ENCODE results near the gene CBR4.
"Not testable (repeated sequence)": the region's sequence is repeated elsewhere in the genome, so short reads cannot be mapped to it uniquely, and the experiment has no call there.

Gene CBR4

GRCh38 chr4:169010125-169011023 is at the start of gene CBR4:
Gene CBR4 (minus strand): TSS chr4:169010255. CDS start chr4:169010089, 166 bp downstream.
- DNase-seq, result peak; percentile 99

- DNase-seq, result peak; percentile 63
Measured at GRCh38 chr4:169059306-169060211, 49.5 kb upstream of the CBR4 start.

- no peak for DNase-seq
Measured at GRCh38 chr4:169058312-169058711, 48.3 kb upstream of the CBR4 start.

- no peak for DNase-seq
Measured at GRCh38 chr4:169054879-169055278, 44.8 kb upstream of the CBR4 start.

- DNase-seq, result no peak
Measured at GRCh38 chr4:169052594-169052945, 42.5 kb upstream of the CBR4 start.

- DNase-seq, result peak; percentile 71
Measured at GRCh38 chr4:169051761-169052593, 41.9 kb upstream of the CBR4 start.

DNA sequence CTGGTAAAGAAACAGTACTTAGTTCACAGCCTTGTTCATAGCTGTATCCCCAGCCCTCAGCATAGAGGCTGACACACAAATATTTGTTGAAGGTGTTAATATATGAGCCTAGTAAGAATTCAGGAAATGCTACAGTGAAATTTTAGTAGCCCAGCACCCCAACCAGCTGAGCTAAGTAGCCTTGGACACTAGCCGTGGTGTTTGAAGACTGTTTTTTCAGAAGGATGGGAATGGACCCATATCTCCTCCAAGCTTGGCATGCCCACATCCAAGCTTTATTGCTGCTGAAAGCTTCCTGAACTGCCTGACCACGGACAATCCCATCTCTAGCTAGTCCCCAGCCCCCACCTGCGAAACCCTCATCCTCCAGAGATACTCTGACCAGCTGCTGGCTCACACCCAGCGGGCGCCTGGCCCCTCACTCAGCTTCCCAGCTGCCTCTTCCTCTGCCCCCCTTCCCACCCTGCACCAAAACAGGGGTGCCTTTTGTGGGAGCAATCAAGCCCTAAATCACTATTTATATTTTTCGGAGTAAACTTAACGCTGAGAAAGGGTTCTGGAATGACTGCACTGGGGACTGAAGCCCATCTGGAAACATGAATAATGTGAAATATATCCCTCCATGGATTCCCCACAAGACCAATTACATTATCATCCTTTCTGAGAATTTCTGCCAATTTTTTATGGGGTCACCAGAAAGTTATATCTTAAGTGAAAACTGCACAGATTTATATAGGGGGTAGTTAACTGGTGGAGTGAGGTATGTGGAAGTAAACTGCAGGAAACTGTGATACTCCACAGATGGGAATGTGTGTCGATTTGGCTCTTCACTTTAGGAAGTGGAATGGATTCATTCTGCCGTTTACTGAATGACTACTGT is 41.1 kb upstream of the CBR4 start:
- DNase-seq, result peak; percentile 92

DNA sequence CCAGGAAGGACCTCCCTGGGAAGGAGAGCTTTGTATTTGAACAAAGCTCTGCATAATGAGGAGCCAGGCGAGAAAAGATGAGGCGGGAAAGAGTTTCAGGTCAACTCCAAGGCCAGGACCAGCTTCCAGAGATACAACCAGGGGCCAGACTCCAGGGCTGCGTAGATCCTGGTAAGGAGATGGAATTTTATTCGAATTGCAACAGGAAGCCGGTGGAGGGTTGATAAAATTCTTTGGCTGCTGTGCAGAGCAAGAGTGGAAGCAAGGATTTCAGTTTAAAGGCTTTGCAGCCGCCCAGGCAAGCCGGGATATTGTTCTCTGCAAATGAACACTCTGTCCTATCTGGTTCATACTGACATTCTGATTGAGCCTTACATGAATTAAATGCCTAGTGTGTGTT is 40.2 kb upstream of the CBR4 start:
- DNase-seq, result no peak

DNA sequence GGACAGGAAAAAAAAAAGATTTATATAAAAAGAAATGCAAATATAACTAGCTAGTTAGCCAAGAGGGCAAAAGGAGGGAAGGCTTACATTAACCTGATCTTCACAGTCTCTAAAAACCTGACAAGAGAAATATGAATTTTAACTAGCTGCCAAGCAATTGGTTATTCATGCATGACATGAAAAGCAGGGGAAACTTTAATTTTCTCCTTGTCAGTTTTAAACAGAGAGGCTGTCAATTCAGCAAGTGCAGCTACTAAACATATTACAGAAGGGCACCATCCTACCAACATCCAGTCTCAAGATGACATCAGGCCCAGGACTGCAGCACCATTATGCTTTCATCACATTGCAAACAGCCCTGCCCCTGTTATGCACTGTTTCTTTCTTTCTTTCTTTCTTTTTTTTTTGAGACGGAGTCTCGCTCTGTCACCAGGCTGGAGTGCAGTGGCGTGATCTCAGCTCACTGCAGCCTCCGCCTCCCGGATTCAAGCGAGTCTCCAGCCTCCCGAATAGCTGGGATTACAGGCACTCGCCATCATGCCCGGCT is 38.9 kb upstream of the CBR4 start:
- no peak for DNase-seq

- DNase-seq, result no peak
Measured at GRCh38 chr4:169047956-169048355, 37.9 kb upstream of the CBR4 start.

DNA sequence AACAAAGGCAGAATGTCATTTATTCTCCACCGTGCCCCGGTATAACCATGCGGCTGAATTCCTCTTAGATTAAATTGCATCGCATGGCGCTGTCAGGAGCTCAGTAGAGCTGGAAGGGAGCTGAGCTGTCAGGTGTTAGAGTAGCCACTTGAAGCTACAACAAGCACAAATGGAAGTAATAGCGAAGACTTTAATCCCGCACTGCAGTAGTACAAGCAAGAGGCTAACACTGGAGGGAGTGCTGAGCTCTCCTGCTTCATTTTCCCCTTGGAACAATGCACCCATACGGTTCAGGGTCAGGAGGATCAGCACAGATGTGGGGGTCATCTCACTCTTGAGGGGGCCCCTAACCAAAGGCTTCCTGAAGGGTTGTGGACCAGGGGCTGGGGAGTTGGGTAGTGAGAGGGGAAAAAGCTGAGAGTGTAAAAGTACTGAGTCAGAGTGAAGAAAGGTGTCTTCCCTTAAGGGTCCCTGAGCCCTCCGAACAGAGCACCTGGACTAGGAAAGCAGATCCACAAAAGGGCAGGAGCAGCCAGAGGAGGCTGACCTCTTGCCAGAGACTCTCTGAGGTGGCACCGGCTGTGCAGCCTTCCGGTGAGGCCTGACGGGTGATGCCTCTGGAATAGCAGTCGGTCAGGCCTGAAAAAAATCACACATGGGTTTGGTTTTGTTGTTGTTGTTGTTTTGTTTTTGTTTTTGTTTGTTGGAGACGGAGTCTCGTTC is 36.0 kb upstream of the CBR4 start:
- no peak for DNase-seq

- no peak for DNase-seq
Measured at GRCh38 chr4:169044714-169045447, 34.8 kb upstream of the CBR4 start.

GRCh38 chr4:169042608-169043007 is 32.6 kb upstream of the CBR4 start:
- no peak for DNase-seq

DNA sequence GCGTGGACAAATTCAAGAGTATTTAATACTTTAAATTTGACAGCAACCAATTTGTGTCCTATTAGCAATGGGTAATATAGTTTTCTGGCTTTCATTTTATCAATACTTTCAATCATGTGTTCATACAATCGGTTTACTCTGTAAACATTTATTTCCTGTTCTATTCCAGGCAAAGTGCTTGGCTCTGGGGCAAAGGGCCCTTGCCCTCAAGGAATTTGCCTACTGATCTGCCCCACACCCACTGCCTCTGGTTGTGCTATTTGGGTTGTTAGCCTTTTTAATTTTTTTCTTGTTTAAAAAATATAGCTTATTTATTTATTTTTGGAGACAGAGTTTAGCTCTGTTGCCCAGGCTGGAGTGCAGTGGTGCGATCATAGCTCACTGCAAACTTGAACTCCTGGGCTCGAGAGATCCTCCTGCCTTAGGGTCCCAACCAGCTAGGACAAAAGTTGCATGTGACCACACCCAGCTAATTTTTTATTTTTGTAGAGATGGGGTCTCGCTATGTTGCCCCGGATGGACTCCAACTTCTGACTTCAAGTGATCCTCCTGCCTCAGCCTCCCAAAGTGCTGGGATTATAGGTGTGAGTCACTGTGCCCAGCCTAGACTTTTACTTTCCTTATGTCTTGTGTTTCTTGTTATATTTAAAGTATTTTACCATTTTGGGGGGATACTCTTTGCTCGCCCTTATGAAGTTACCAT is 30.7 kb upstream of the CBR4 start:
- no peak for DNase-seq

DNA sequence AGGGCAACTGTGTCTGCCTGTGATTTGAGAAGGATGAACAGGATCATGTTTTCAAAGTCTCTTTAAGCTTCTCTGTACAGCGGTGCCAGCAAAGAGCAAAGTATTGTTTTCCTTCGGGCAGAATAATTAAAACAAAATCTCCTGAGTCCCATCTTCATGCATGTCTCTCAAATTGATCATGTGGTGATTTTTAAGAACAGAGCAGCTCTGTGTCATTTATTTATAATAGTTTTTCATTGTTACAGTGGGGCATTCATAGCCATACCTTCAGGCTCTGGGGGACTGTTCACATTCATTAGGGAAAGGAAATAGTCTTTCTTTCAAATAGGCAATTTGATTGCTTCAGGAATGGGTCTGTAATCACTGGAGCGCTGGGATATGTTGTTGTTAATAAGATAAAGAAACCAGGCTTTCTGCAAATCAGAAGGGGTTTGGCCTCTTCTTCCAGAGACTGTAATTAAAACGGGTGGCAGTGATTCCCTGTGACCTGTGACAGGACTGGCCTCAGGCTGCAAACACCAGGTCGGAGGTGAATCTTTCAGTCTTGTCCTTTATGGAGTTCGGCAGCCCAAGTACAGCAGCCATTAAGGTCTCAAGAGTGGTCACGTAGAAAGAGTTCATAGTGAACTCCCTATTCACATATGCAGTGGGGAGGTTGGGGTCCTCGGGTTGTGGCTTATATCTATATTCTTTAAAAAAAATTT is 29.3 kb upstream of the CBR4 start:
- no peak for DNase-seq

GRCh38 chr4:169037506-169037905 is 27.5 kb upstream of the CBR4 start:
- DNase-seq, result no peak

- DNase-seq, result not testable (repeated sequence)
Measured at GRCh38 chr4:169035871-169036620, 26.0 kb upstream of the CBR4 start.

DNA sequence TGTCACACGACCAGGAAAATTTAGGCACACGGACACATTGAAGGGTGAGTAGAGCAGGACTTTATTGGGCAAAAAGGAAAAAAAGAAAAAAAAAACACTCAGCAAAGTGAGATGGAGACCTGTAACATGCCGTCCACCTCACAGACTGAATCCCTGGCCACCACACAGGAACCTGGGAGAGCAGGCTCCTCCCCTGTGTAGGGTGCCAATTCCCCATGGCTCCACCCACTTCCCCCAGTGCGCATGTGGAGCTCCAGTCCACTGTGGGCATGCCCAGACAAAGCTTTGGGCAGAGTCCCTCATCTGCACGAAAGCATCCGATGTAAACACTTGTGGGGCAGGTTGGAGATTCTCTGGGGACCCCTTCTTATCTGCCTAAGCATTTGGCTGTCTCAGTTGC is 23.6 kb upstream of the CBR4 start:
- no peak for DNase-seq
